Measurements from ENCODE around the gene TEAD2.
"Not testable (repeated sequence)": the region's sequence is repeated elsewhere in the genome, so short reads cannot be mapped to it uniquely, and the experiment has no call there.

TEAD2 gene

GRCh38 chr19:49383599-49383998, 21.4 kb upstream of the TEAD2 start:
- no peak for TF ChIP-seq CTCF (IDR thresholded peaks at IDR 0.05; ENCODE audit: borderline replicate concordance, insufficient read depth, low read depth, low read length)
- H3K4me3 ChIP-seq (ENCODE audit: low read depth, low read length), result no peak overlapping the region

GRCh38 chr19:49382639-49383038, 20.4 kb upstream of the TEAD2 start:
- TF ChIP-seq CTCF (IDR thresholded peaks at IDR 0.05; ENCODE audit: borderline replicate concordance, insufficient read depth, low read depth, low read length), result no peak
- no peak overlapping the region for H3K4me3 ChIP-seq (ENCODE audit: low read depth, low read length)

GRCh38 chr19:49380391-49380790, 18.2 kb upstream of the TEAD2 start:
- no peak overlapping the region for H3K4me3 ChIP-seq (ENCODE audit: low read depth, low read length)
- TF ChIP-seq CTCF (IDR thresholded peaks at IDR 0.05; ENCODE audit: borderline replicate concordance, insufficient read depth, low read depth, low read length), result no peak

- H3K4me3 ChIP-seq (ENCODE audit: low read depth, low read length), result no peak overlapping the region
- no peak for TF ChIP-seq CTCF (IDR thresholded peaks at IDR 0.05; ENCODE audit: borderline replicate concordance, insufficient read depth, low read depth, low read length)
Observed at GRCh38 chr19:49378512-49378911, 16.3 kb upstream of the TEAD2 start.

GRCh38 chr19:49374665-49375434, 12.6 kb upstream of the TEAD2 start:
- TF ChIP-seq CTCF (IDR thresholded peaks at IDR 0.05; ENCODE audit: borderline replicate concordance, insufficient read depth, low read depth, low read length), result no peak

GRCh38 chr19:49373174-49373573, 11.0 kb upstream of the TEAD2 start:
- not testable (repeated sequence) for H3K4me3 ChIP-seq (ENCODE audit: low read depth, low read length)

More at GRCh38 chr19:49374665-49375434, 12.6 kb upstream of the TEAD2 start:
- no peak overlapping the region for H3K4me3 ChIP-seq (ENCODE audit: low read depth, low read length)

GRCh38 chr19:49371184-49371583, 9.0 kb upstream of the TEAD2 start:
- no peak overlapping the region for H3K4me3 ChIP-seq (ENCODE audit: low read depth, low read length)
- no peak for TF ChIP-seq CTCF (IDR thresholded peaks at IDR 0.05; ENCODE audit: borderline replicate concordance, insufficient read depth, low read depth, low read length)
